Motor neuron (in vitro differentiated cells): ENCODE measurements around the gene MAX. TPM values are rescaled to one million over a fixed set of nuclear protein-coding genes. Genes with fewer than 3 reads are reported as not detected.

Experiments used
- ATAC-seq, 8 experiments: fragments of 200-7000 bp; cut with Tn5 transposase; replicated peaks in 6 of 8; 2 replicates each; pipeline ENCODE4 v1.8.0; 2021; ENCODE audit warnings: mild to moderate bottlenecking in 8 of 8, moderate library complexity in 8 of 8
- H3K27ac ChIP-seq, 2 donors: fragments of 250-450 bp; sonication (Bioruptor Pico); 2 replicates each; pipeline ENCODE4 v1.9.0; 2021; ENCODE audit warnings: antibody characterized with exemption in 2 of 2, mild to moderate bottlenecking in 2 of 2, moderate library complexity in 1 of 2
- H3K4me1 ChIP-seq, 2 donors: fragments of 250-450 bp; sonication (Bioruptor Pico); replicated peaks in 1 of 2; 2 replicates each; pipeline ENCODE4 v1.6.1; 2021; ENCODE audit warnings: antibody characterized with exemption in 2 of 2, mild to moderate bottlenecking in 2 of 2, moderate library complexity in 1 of 2
- H3K4me3 ChIP-seq, 5 donors: fragments of 250-450 bp; sonication (Bioruptor Pico); 2 replicates each; pipeline ENCODE4 v1.9.0; 2021; ENCODE audit warnings: antibody characterized with exemption in 5 of 5, mild to moderate bottlenecking in 5 of 5, moderate library complexity in 4 of 5
- WGBS, 10 experiments: fragments of 450-650 bp; shearing (Covaris generic); methylation state at CpG; one replicate each; pipeline ENCODE4 v1.0.0; 2022; 5-methylcytosine and 5-hydroxymethylcytosine counted together
- in situ Hi-C, 9 experiments: fragments of 400-800 bp; cut with MboI; loops; one replicate each; pipeline ENCODE4 v1.15.0; 2021; ENCODE audit warnings: low sequenced_read_pairs in 9 of 9, low pct_unique_long_range_greater_than_20kb in 2 of 9; ENCODE audit not compliant: unreplicated experiment in 9 of 9
- total RNA-seq, 8 experiments: library from RNA; unstranded; fragments of 300-600 nt; gene quantifications; 2 replicates each; pipeline versions ENCODE4 v1.2.3 to v1.2.4, GENCODE V29; 2022

MAX gene
- total RNA-seq, 8 experiments from 2014 or later = 55.0 to 112 (median 86.6) TPM

DNA sequence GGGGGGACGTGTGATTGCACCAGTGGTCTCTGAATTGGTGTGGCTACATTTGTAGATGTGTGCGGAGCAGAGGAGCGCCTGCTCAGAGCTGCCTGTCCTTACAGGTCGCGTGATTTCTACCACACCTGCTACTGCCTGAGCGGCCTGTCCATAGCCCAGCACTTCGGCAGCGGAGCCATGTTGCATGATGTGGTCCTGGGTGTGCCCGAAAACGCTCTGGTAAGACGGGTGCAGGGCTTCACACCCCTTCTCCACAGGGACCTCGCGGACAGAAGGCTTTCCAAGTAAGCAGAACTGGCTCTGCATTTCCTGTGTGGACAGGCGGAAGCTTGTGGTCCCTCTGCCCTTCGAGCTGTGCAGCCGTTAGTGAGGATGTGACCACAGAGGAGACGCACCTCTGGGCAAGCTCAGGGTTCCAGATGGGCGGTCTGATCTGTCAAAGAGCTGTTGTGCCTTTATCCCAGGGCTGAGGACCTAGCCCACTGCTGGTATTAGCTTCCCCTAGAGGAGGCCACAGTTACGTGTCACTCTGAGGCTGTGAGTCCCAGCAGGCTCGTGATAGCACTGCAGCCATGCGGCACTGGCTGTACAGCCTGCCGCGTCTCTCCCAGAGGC is 47.7 kb downstream of the MAX start:
- Histone ChIP-seq H3K27ac (no peak overlapping the region), H3K4me1 (no peaks in the 10 kb centered on the region), H3K4me3 (no peak overlapping the region)
- in situ Hi-C loops = no loop called here
- 88 to 100% (median 93%) methylated on average over 1 to 9 of the region's 23 CpGs; no CpG with 5 or more reads in 6 of the 10 experiments for WGBS, 10 experiments
- ATAC-seq = peak in 3 of 8 experiments; percentile 17 to 43 (median 22)

DNA sequence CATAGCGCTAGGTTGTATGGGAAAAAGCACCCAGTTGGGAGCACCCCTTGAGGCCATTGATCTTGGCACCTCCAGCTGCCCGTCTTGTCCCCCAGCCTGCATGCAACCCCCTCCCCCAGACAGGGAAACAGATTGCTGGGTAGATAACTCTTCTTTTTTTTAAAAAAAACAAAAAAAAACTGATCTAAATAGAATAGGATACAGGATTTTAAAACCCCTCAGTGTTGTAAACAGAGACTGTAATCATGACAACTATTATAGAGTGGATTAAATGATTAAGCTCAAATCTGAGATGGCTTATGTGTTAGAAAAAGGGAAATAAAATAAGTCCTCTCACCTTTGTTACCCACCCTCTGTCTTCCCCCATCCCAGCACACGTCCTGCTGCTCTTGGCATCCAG is 48.9 kb downstream of the MAX start:
- Histone ChIP-seq H3K4me3 (no peak overlapping the region), H3K27ac (no peak overlapping the region), H3K4me1 (no peaks in the 10 kb centered on the region)
- ATAC-seq = no peak
- WGBS, 10 experiments = 83 to 100% (median 88%) methylated on average over 1 to 2 of the region's 3 CpGs; no CpG with 5 or more reads in 5 of the 10 experiments
- in situ Hi-C loops = no loop called here

DNA sequence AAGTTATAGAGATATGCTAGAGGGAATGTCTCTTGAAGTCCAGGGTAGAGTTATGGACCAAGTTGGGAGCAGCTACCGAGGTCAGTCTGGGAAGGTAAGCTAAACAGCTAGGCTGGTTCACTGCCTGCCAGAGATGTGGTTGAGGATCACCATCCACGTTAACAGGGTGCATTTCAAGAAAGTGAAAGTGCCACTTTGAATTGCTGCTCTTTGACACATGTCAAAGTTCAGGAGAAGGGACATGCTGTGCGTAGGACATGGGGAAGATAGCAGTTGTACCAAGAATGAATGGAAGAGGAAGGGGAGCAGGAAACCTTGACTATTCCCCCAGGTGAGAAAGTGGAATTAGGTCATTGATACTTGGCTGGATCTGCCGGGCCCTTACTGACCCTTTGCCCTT is 49.5 kb downstream of the MAX start:
- H3K4me1 ChIP-seq = no peaks in the 10 kb centered on the region
- H3K4me3 ChIP-seq = no peak overlapping the region
- ATAC-seq = no peak
- 60 to 100% (median 80%) methylated on average over 1 to 3 of the region's 4 CpGs; no CpG with 5 or more reads in 3 of the 10 experiments for WGBS, 10 experiments
- no peak overlapping the region for H3K27ac ChIP-seq
- in situ Hi-C loops = no loop called here

DNA sequence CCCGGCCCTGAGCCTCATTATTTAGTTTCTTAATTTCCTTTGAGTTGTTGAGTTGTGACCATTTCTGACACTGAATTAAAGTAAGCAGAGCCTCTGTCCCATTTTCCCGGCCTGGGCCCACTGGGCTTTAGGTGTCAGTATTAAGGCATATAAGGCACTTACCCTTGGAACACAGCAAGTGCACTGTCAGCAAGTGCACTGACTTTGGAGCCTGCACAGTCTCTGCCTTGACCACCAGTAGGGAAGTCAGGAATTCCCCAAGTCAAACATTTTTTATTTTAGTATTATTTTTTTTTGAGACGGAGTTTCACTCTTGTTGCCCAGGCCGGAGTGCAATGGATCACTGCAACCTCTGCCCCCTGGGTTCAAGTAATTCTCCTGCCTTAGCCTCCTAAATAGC is 56.6 kb downstream of the MAX start:
- no peak for ATAC-seq

DNA sequence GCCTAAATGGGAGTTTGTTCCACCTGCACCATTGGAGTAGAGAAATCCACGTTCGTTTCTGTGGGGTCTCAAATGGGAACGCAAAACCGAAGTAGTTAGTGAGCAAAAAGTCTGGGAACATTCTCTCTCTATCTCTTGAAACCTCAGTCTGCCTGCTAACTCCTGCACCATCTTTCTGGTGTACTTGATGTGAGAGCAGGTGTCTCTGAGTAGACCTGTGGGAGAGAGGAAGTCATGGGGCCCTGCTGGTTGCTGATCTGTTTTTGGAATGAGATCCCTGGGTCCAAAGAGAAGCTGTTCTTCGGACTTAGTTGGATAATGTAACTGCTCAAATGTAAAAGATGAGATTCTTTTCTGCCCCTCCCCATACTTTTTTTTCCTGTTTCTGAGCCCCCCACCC is 57.3 kb downstream of the MAX start:
- no peak overlapping the region for H3K4me3 ChIP-seq
- no peak overlapping the region for H3K27ac ChIP-seq
- 80 to 100% (median 96%) methylated on average over 1 to 5 of the region's 5 CpGs; no CpG with 5 or more reads in 5 of the 10 experiments for WGBS, 10 experiments
- no peak for ATAC-seq
- H3K4me1 ChIP-seq = no peaks in the 10 kb centered on the region
- in situ Hi-C loops = no loop called here

More for the DNA sequence above, 56.6 kb downstream of the MAX start:
- Histone ChIP-seq H3K4me1 (no peaks in the 10 kb centered on the region), H3K4me3 (no peak overlapping the region), H3K27ac (no peak overlapping the region)
- 80 to 100% (median 100%) methylated on average over 1 to 3 of the region's 4 CpGs; no CpG with 5 or more reads in 4 of the 10 experiments for WGBS, 10 experiments
- in situ Hi-C loops = no loop called here

DNA sequence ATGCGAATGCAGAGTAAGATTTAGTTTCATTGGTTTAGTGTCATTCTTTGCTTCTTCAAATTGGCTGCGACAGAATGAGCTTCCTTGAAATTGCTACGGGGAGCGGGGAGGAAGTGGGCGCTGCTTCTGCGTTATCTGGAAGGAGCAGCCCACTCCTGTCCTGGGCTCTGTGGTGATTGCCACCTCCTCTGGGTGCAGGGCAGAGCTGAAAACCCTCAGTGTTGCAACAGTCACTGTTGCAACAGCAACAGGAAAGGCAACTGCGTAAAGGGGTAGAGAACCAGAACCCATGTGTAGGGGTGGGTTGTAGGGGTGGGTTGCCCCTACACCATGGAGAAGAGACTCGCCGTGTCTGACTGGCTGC is 57.7 kb downstream of the MAX start:
- WGBS, 10 experiments = 89 to 100% (median 100%) methylated on average over 1 to 4 of the region's 9 CpGs; no CpG with 5 or more reads in 5 of the 10 experiments
- Histone ChIP-seq H3K27ac (no peak overlapping the region), H3K4me3 (no peak overlapping the region), H3K4me1 (no peaks in the 10 kb centered on the region)
- in situ Hi-C loops = no loop called here
- no peak for ATAC-seq

DNA sequence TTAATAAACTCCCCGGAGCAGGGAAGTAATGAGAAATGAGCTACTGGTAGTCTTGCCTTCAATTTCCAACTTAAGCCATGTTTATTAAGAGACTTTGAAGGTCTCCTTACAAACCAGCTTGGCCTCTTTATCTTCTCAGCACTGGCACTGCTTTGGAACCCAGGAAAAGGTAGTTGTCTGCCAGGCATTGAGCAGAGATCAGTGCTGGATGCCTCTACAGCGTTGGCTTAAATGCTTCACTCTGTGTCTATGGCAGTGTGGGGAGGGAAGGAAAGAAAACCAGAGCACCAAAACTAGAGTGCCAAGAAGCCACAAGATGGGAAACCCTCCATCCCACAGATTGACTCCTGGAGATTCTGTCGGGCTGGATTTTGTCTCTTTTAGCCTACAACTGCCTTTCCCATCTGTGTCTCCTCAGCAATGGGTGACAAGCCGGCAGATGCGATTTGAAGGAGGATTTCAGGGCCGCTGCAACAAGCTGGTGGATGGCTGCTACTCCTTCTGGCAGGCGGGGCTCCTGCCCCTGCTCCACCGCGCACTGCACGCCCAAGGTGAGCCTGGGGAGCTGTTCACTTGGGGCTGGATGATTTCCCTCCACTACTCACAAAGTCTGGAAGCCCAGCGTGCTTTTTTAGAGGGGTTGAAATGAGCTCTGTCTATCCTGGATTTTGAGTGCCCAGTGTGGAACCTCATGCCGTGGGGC is 58.3 kb downstream of the MAX start:
- Histone ChIP-seq H3K4me3 (no peak overlapping the region), H3K4me1 (no peaks in the 10 kb centered on the region), H3K27ac (no peak overlapping the region)
- in situ Hi-C loops = no loop called here
- ATAC-seq = no peak
- 89 to 100% (median 98%) methylated on average over 1 to 10 of the region's 12 CpGs; no CpG with 5 or more reads in 5 of the 10 experiments for WGBS, 10 experiments

DNA sequence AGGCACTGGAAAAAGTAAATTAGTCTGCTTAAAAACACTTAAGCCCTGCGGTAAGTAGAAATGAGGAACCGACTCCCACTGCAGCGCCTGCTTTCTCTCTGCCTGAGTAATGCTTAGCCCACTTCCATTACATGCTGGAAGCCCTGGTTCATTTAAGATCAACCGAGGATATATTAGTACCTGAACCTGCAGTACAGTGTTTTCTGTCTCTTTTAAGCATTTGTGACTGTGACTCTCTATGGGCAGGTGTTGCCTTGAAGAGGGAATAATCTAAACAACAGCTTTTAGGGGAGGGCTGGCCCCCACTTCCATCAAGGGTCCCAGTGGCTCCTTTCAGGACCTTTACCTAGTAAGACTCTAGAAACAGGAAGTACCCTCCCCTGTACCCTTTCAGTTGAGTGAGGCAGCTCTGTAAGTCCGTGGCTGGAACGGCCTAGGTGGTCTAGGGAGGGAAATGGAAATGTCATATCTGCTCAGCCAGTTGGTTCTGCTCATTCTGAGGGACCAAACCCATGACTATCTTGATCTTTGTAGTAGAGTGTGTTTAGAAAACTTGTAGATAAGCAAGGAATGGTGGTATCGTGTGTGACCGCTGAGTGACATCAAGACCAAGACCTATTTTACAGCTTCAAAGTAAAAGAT is 59.5 kb downstream of the MAX start:
- Histone ChIP-seq H3K4me1 (no peaks in the 10 kb centered on the region), H3K4me3 (no peak overlapping the region), H3K27ac (no peak overlapping the region)
- no peak for ATAC-seq
- in situ Hi-C loops = no loop called here
- 50 to 100% (median 82%) methylated on average over 2 to 7 of the region's 8 CpGs; no CpG with 5 or more reads in 1 of the 10 experiments for WGBS, 10 experiments

DNA sequence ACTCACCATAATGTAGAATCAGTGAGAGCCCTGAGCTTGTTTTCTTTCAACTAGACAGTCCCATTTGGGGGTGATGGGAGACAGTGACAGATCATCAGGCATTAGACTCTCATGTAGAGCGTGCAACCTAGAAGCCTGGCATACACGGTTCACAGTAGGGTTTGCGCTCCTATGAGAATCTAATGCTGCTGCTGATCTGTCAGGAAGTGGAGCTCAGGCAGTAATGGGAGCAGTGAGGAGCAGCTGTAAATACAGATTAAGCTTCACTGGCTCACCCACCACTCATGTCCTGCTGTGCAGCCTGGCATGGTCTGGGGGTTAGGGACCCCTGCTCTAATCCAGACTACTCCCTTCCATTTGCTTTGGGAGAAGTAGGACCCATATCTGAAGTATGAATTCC is 60.0 kb downstream of the MAX start:
- H3K4me3 ChIP-seq = no peak overlapping the region
- WGBS, 10 experiments = 69 to 100% (median 100%) methylated on average over 1 to 3 of the region's 3 CpGs; no CpG with 5 or more reads in 4 of the 10 experiments
- H3K4me1 ChIP-seq = no peaks in the 10 kb centered on the region
- no peak for ATAC-seq
- no peak overlapping the region for H3K27ac ChIP-seq
- in situ Hi-C loops = no loop called here

DNA sequence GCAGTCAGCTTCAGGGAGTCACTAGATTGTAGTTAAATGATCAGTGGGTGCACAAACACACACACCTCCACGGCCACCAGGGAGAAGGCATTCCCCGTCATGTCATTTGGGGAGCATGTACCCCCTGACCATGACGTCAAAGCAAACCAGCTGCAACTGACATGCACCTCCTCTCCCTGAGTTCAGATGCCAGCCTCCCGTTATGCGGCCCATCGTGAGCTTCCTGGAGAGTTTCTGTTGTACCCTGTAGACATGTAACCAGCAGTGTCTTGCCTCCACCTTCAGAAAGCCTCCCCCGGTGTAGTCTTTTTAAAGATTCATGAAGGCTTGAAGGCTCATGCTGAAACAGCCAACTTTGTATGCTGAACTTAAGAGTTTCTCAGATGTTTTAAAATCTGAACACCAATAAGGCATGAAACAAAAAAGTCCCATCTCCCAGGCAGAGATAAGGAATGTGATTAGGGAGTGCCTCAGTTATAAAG is 60.8 kb downstream of the MAX start:
- in situ Hi-C loops = no loop called here
- no peak for ATAC-seq
- Histone ChIP-seq H3K27ac (no peak overlapping the region), H3K4me3 (no peak overlapping the region), H3K4me1 (no peaks in the 10 kb centered on the region)
- 90 to 100% (median 100%) methylated on average over 2 to 7 of the region's 7 CpGs; no CpG with 5 or more reads in 4 of the 10 experiments for WGBS, 10 experiments

DNA sequence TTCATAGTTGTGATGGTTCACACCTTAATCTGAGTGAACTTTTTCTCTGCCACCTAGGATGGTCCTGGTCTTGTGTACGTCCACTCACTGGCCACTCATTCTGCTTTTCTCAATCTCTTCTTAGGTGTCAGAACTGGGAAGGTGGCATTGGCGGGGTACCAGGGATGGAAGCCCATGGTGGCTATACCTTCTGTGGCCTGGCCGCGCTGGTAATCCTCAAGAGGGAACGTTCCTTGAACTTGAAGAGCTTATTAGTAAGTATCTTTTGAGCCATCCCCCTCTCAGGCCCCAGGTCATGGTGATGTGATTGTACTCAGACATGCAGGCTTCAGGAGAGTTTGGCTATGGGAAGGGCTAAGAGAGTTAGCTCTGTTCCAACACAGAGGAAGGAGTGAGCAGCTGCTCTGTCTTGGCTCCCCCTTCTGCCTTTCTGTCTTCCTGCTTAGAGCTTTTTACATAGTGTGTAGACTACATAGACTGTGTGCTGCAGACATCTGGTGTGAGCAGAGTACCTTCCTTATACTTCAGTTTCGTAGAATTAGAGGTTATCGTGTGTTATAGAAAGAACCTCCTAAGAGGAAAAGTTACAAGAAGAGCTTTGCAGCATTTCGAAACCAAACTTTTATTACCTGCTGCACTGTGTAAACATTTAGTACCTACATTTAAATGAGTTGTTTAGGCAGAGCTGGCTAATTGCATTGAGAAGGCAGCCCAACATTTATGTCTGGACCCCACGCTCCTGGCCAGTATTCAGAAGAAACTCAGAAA is 61.5 kb downstream of the MAX start:
- Histone ChIP-seq H3K27ac (no peak overlapping the region), H3K4me3 (no peak overlapping the region), H3K4me1 (no peaks in the 10 kb centered on the region)
- in situ Hi-C loops = no loop called here
- ATAC-seq = peak in 1 of 8 experiments; percentile 82
- 83 to 100% (median 93%) methylated on average over 3 to 9 of the region's 9 CpGs; no CpG with 5 or more reads in 2 of the 10 experiments for WGBS, 10 experiments

DNA sequence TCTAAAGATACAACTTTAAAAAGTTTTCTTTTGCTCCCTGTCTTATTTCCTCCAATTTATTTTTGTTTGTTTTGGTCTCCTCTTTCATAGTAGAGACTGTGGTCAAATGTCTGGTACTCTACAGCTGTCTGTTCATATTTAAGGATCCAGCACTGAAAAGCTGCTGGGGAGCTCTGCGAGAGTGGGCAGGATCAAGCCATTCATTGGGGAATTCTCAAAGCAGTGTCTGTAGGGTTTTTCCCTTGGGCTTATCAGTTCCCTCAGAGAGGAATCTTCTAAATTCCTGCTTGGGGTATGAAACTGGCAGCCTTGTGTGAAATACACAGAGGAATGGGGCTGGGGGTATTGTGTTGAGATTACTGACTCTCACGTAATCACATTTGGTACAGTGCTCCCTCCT is 63.4 kb downstream of the MAX start:
- H3K4me1 ChIP-seq = no peaks in the 10 kb centered on the region
- no peak overlapping the region for H3K4me3 ChIP-seq
- ATAC-seq = no peak
- 40 to 100% (median 83%) methylated on average over 1 to 2 of the region's 2 CpGs for WGBS, 10 experiments
- in situ Hi-C loops = no loop called here
- no peak overlapping the region for H3K27ac ChIP-seq

DNA sequence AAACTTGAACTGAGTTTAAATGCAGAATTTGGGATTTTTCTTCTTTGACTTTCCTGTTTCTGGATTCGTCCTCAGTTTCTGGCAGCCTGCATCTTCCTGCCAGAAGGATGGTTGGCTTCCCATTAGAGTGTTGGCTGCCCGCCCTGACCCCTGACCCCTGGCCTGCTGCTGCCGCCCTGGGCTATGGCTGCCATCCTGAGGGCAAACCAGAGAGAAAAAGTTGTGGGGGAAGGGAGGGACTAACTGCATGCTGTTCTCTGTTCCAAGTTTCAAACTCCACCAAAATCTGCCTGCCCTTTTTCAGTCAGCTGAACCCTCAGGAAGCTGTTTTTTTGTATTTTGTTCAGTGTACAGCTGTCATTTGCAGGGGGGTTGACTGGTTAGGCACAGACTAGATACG is 67.3 kb downstream of the MAX start:
- H3K27ac ChIP-seq = no peak overlapping the region
- no peak for ATAC-seq
- H3K4me3 ChIP-seq = no peak overlapping the region
- in situ Hi-C loops = no loop called here
- no peaks in the 10 kb centered on the region for H3K4me1 ChIP-seq
- 57 to 100% (median 86%) methylated on average over 1 to 4 of the region's 4 CpGs; no CpG with 5 or more reads in 4 of the 10 experiments for WGBS, 10 experiments
